Stimulated activated CD8-positive, alpha-beta memory T cell treated with anti-CD3 and anti-CD28 coated beads, Interleukin-7, amount 100 ng/mL, for 48 hours (primary cell): ENCODE results near the gene NLGN2.

Experiments
- DNase-seq, 2 donors: peaks; one replicate each; pipeline ENCODE4 v3.0.0-alpha.2; 2020; ENCODE audit warnings: low read depth in 1 of 2; ENCODE audit errors: extremely low read depth in 1 of 2

NLGN2 gene

GRCh38 chr17:7411427-7411750 lies 3.7 kb downstream of the NLGN2 start:
- DNase-seq: no peak

- no peak for DNase-seq
Observed at GRCh38 chr17:7413346-7413985, 5.8 kb downstream of the NLGN2 start.

GRCh38 chr17:7414837-7415236 lies 7.2 kb downstream of the NLGN2 start:
- DNase-seq: no peak

GRCh38 chr17:7415784-7416183 lies 8.1 kb downstream of the NLGN2 start:
- DNase-seq: no peak

- no peak for DNase-seq
Observed at GRCh38 chr17:7416323-7416722, 8.7 kb downstream of the NLGN2 start.

GRCh38 chr17:7417056-7417655 lies 9.5 kb downstream of the NLGN2 start:
- no peak for DNase-seq

- no peak for DNase-seq
Observed at GRCh38 chr17:7418472-7419152, 11.0 kb downstream of the NLGN2 start.

GRCh38 chr17:7419819-7420610 lies 12.4 kb downstream of the NLGN2 start, which contains the start of gene SPEM1:
Gene SPEM1 (plus strand): TSS chr17:7420324. CDS start chr17:7420385, 61 bp downstream.
- DNase-seq: no peak

GRCh38 chr17:7421186-7421585 lies 13.5 kb downstream of the NLGN2 start:
- DNase-seq: no peak

- no peak for DNase-seq
Observed at GRCh38 chr17:7423679-7424078, 16.0 kb downstream of the NLGN2 start.

- no peak for DNase-seq
Observed at GRCh38 chr17:7425316-7425715, 17.7 kb downstream of the NLGN2 start, which contains the start of gene SPEM2. Gene SPEM2 (plus strand): TSS chr17:7425616. CDS start chr17:7425689, 73 bp downstream.

- no peak for DNase-seq
Observed at GRCh38 chr17:7425756-7426155, 18.1 kb downstream of the NLGN2 start.

- DNase-seq: no peak
Observed at GRCh38 chr17:7426203-7426863, 18.7 kb downstream of the NLGN2 start.

GRCh38 chr17:7426896-7427489 lies 19.3 kb downstream of the NLGN2 start:
- no peak for DNase-seq

GRCh38 chr17:7427549-7427948 lies 19.9 kb downstream of the NLGN2 start:
- DNase-seq: no peak

GRCh38 chr17:7428557-7428956 lies 20.9 kb downstream of the NLGN2 start, which contains the start of gene SPEM3:
Gene SPEM3 (plus strand): TSS chr17:7428857. CDS start chr17:7428903, 46 bp downstream.
- DNase-seq: no peak

GRCh38 chr17:7429722-7430121 lies 22.1 kb downstream of the NLGN2 start:
- DNase-seq: no peak

GRCh38 chr17:7431231-7431630 lies 23.6 kb downstream of the NLGN2 start:
- DNase-seq: no peak

GRCh38 chr17:7432296-7432695 lies 24.7 kb downstream of the NLGN2 start:
- DNase-seq: no peak
